PFSK-1 (cell line): Measurements from ENCODE around the gene LSM5.

Experiments
- FOXP2 ChIP-seq: optimal IDR thresholded peaks from 2 replicates; pipeline ENCODE3; 2011; ENCODE audit warnings: borderline replicate concordance, control low read depth, inconsistent platforms; ENCODE audit not compliant: insufficient read depth; ENCODE audit errors: extremely low read length, extremely low read depth
- POLR2AphosphoS5 ChIP-seq: IDR thresholded peaks from 2 replicates; pipeline ENCODE4 v1.6.1; 2012; ENCODE audit warnings: low read depth, mild to moderate bottlenecking, control low read depth, low read length, moderate library complexity
- SIN3A ChIP-seq: IDR thresholded peaks from 2 replicates; pipeline ENCODE4 v1.6.1; 2012; ENCODE audit warnings: mild to moderate bottlenecking, low read length, moderate library complexity, borderline replicate concordance; ENCODE audit not compliant: insufficient read depth
- TAF1 ChIP-seq: IDR thresholded peaks from 2 replicates; pipeline ENCODE4 v1.6.1; 2012; ENCODE audit warnings: low read length, control low read depth, borderline replicate concordance; ENCODE audit not compliant: insufficient read depth
- TF ChIP-seq, protein P1 (sequence below), 2 experiments: IDR thresholded peaks; 2 replicates each; pipeline versions ENCODE4 v1.6.1 to v1.8.0; 2011 to 2012; ENCODE audit warnings: low read depth in 2 of 2, low read length in 2 of 2, control low read depth in 1 of 2, inconsistent platforms in 1 of 2, mild to moderate bottlenecking in 1 of 2, moderate library complexity in 1 of 2; ENCODE audit not compliant: insufficient read depth in 1 of 2

- TF ChIP-seq SIN3A (no peak), POLR2AphosphoS5 (no peak), TAF1 (no peak), FOXP2 (no peak)
- TF ChIP-seq, protein P1, sequence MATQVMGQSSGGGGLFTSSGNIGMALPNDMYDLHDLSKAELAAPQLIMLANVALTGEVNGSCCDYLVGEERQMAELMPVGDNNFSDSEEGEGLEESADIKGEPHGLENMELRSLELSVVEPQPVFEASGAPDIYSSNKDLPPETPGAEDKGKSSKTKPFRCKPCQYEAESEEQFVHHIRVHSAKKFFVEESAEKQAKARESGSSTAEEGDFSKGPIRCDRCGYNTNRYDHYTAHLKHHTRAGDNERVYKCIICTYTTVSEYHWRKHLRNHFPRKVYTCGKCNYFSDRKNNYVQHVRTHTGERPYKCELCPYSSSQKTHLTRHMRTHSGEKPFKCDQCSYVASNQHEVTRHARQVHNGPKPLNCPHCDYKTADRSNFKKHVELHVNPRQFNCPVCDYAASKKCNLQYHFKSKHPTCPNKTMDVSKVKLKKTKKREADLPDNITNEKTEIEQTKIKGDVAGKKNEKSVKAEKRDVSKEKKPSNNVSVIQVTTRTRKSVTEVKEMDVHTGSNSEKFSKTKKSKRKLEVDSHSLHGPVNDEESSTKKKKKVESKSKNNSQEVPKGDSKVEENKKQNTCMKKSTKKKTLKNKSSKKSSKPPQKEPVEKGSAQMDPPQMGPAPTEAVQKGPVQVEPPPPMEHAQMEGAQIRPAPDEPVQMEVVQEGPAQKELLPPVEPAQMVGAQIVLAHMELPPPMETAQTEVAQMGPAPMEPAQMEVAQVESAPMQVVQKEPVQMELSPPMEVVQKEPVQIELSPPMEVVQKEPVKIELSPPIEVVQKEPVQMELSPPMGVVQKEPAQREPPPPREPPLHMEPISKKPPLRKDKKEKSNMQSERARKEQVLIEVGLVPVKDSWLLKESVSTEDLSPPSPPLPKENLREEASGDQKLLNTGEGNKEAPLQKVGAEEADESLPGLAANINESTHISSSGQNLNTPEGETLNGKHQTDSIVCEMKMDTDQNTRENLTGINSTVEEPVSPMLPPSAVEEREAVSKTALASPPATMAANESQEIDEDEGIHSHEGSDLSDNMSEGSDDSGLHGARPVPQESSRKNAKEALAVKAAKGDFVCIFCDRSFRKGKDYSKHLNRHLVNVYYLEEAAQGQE (IDR thresholded peaks at IDR 0.05; ENCODE audit: insufficient read depth in 1 of 2, low read depth in 2 of 2, low read length in 2 of 2): no peak
These were observed 28.5 kb upstream of the LSM5 start for GRCh38 chr7:32518534-32519140.
